Skeletal muscle satellite cell (primary cell): ENCODE results near the gene APRT.
"Not testable (repeated sequence)": the region's sequence is repeated elsewhere in the genome, so short reads cannot be mapped to it uniquely, and the experiment has no call there.

Experiments
- H3K27me3 ChIP-seq: 2 replicates; pipeline ENCODE4 v1.7.0; 2013; ENCODE audit warnings: low read length; ENCODE audit not compliant: control insufficient read depth, insufficient read depth
- H3K36me3 ChIP-seq: 2 replicates; pipeline ENCODE4 v1.7.0; 2013; ENCODE audit warnings: mild to moderate bottlenecking, control low read depth, low read length; ENCODE audit not compliant: insufficient read depth
- H3K4me1 ChIP-seq: 2 replicates; pipeline ENCODE4 v1.7.0; 2013; ENCODE audit warnings: low read length; ENCODE audit not compliant: control insufficient read depth, insufficient read depth
- H3K4me2 ChIP-seq: 2 replicates; pipeline ENCODE4 v1.7.0; 2013; ENCODE audit warnings: mild to moderate bottlenecking, low read length
- H3K4me3 ChIP-seq: 2 replicates; pipeline ENCODE4 v1.7.0; 2013; ENCODE audit warnings: low read length
- H3K9ac ChIP-seq: 2 replicates; pipeline ENCODE4 v1.7.0; 2013; ENCODE audit warnings: mild to moderate bottlenecking, low read depth, low read length, moderate library complexity
- H3K9me3 ChIP-seq: replicated peaks from 2 replicates; pipeline ENCODE4 v1.7.0; 2013; ENCODE audit warnings: mild to moderate bottlenecking, control low read depth, low read length

The APRT gene

GRCh38 chr16:88830258-88830657, 18.5 kb upstream of the APRT start:
- Histone ChIP-seq H3K9me3 (no peaks in the 10 kb centered on the region), H3K4me3 (no peak overlapping the region), H3K4me2 (no peak overlapping the region), H3K27me3 (no peaks in the 10 kb centered on the region), H3K9ac (no peak overlapping the region), H3K4me1 (no peaks in the 10 kb centered on the region), H3K36me3 (peaks cover 7% of the 10 kb centered on the region)

GRCh38 chr16:88828711-88829110, 17.0 kb upstream of the APRT start:
- Histone ChIP-seq H3K36me3 (no peaks in the 10 kb centered on the region), H3K4me3 (no peak overlapping the region), H3K4me2 (no peak overlapping the region)

GRCh38 chr16:88827727-88828126, 16.0 kb upstream of the APRT start:
- H3K4me3 ChIP-seq, result no peak overlapping the region
- no peaks in the 10 kb centered on the region for H3K4me1 ChIP-seq
- H3K36me3 ChIP-seq, result no peaks in the 10 kb centered on the region
- no peaks in the 10 kb centered on the region for H3K27me3 ChIP-seq
- no peak overlapping the region for H3K9ac ChIP-seq
- no peaks in the 10 kb centered on the region for H3K9me3 ChIP-seq
- H3K4me2 ChIP-seq, result no peak overlapping the region

More at GRCh38 chr16:88828711-88829110, 17.0 kb upstream of the APRT start:
- Histone ChIP-seq H3K4me1 (no peaks in the 10 kb centered on the region), H3K9me3 (no peaks in the 10 kb centered on the region), H3K27me3 (no peaks in the 10 kb centered on the region), H3K9ac (no peak overlapping the region)

GRCh38 chr16:88826070-88826840, 14.5 kb upstream of the APRT start:
- Histone ChIP-seq H3K4me1 (no peaks in the 10 kb centered on the region), H3K36me3 (peaks cover 9% of the 10 kb centered on the region), H3K9ac (no peak overlapping the region), H3K27me3 (no peaks in the 10 kb centered on the region), H3K4me3 (no peak overlapping the region), H3K4me2 (no peak overlapping the region), H3K9me3 (no peaks in the 10 kb centered on the region)

- no peaks in the 10 kb centered on the region for H3K27me3 ChIP-seq
- no peak overlapping the region for H3K4me2 ChIP-seq
- no peak overlapping the region for H3K9ac ChIP-seq
- H3K36me3 ChIP-seq, result peaks cover 9% of the 10 kb centered on the region
- no peak overlapping the region for H3K4me3 ChIP-seq
- no peaks in the 10 kb centered on the region for H3K9me3 ChIP-seq
- no peaks in the 10 kb centered on the region for H3K4me1 ChIP-seq
Observed at GRCh38 chr16:88825146-88825545, 13.4 kb upstream of the APRT start.

GRCh38 chr16:88824256-88825077, 12.7 kb upstream of the APRT start:
- Histone ChIP-seq H3K36me3 (peaks cover 9% of the 10 kb centered on the region), H3K27me3 (no peaks in the 10 kb centered on the region), H3K9me3 (no peaks in the 10 kb centered on the region), H3K4me3 (no peak overlapping the region), H3K4me1 (no peaks in the 10 kb centered on the region), H3K9ac (no peak overlapping the region), H3K4me2 (no peak overlapping the region)

- H3K36me3 ChIP-seq, H3K4me3 ChIP-seq, H3K9ac ChIP-seq, H3K4me1 ChIP-seq, H3K27me3 ChIP-seq, H3K9me3 ChIP-seq, H3K4me2 ChIP-seq: not testable (repeated sequence)
Observed at GRCh38 chr16:88823646-88824045, 11.9 kb upstream of the APRT start.

GRCh38 chr16:88822281-88823040, 10.7 kb upstream of the APRT start:
- peaks cover 9% of the 10 kb centered on the region for H3K36me3 ChIP-seq
- no peaks in the 10 kb centered on the region for H3K27me3 ChIP-seq
- no peaks in the 10 kb centered on the region for H3K4me1 ChIP-seq
- H3K4me3 ChIP-seq, result no peak overlapping the region
- H3K9ac ChIP-seq, result no peak overlapping the region
- no peak overlapping the region for H3K4me2 ChIP-seq
- H3K9me3 ChIP-seq, result no peaks in the 10 kb centered on the region

- no peak overlapping the region for H3K9ac ChIP-seq
- H3K36me3 ChIP-seq, result peaks cover 9% of the 10 kb centered on the region
- no peaks in the 10 kb centered on the region for H3K4me1 ChIP-seq
- H3K4me2 ChIP-seq, result no peak overlapping the region
- H3K27me3 ChIP-seq, result no peaks in the 10 kb centered on the region
- no peak overlapping the region for H3K4me3 ChIP-seq
- H3K9me3 ChIP-seq, result no peaks in the 10 kb centered on the region
Observed at GRCh38 chr16:88821168-88821850, 9.6 kb upstream of the APRT start.

- no peak overlapping the region for H3K4me3 ChIP-seq
- H3K27me3 ChIP-seq, result no peaks in the 10 kb centered on the region
- H3K36me3 ChIP-seq, result peaks cover 9% of the 10 kb centered on the region
- no peaks in the 10 kb centered on the region for H3K9me3 ChIP-seq
- H3K4me1 ChIP-seq, result no peaks in the 10 kb centered on the region
- H3K9ac ChIP-seq, result no peak overlapping the region
- no peak overlapping the region for H3K4me2 ChIP-seq
Observed at GRCh38 chr16:88820385-88821025, 8.8 kb upstream of the APRT start.
